Peyer's patch (tissue), 4 donors: ENCODE data around the gene ATP2B3. TPM values are rescaled to one million over a fixed set of nuclear protein-coding genes. Genes with fewer than 3 reads are reported as not detected.

Experiments
- DNase-seq, 3 donors: peaks; one replicate each; pipeline ENCODE4 v3.0.0-alpha.2; 2017 to 2019
- H3K27ac ChIP-seq, 4 donors: fragments of 200-600 bp; sonication (generic); one replicate each; pipeline ENCODE4 v1.5.1; 2016 to 2019
- H3K27me3 ChIP-seq, 2 donors: fragments of 200-600 bp; sonication (generic); one replicate each; pipeline ENCODE4 v1.5.1; 2019
- H3K36me3 ChIP-seq, 3 donors: fragments of 200-600 bp; sonication (generic); one replicate each; pipeline ENCODE4 v1.5.1; 2016 to 2019
- H3K4me1 ChIP-seq, 4 donors: fragments of 200-600 bp; sonication (generic); one replicate each; pipeline ENCODE4 v1.5.1; 2016 to 2019
- H3K4me3 ChIP-seq, 4 donors: fragments of 200-600 bp; sonication (generic); 1 replicate in 3 of 4; 2 replicates in 1 of 4; pipeline ENCODE4 v1.5.1; 2016 to 2019; ENCODE audit warnings: mild to moderate bottlenecking in 1 of 4
- H3K9me3 ChIP-seq, 4 donors: fragments of 200-600 bp; sonication (generic); one replicate each; pipeline ENCODE4 v1.5.1; 2016 to 2019; ENCODE audit warnings: mild to moderate bottlenecking in 1 of 4
- POLR2A ChIP-seq, 2 donors: fragments of 450-650 bp; IDR thresholded peaks; one replicate each; pipeline ENCODE4 v1.5.1; 2017; ENCODE audit warnings: antibody characterized with exemption in 2 of 2, mild to moderate bottlenecking in 2 of 2, moderate library complexity in 2 of 2
- total RNA-seq, 4 donors: library from RNA; depleted of rRNA; stranded (reverse); fragments of >200 nt; gene quantifications; one replicate each; pipeline ENCODE4 v1.1.0, GENCODE V29; 2016
- TF ChIP-seq, protein P1 (sequence below), 6 experiments: fragments of 450-650 bp in 4 of 6; fragments of 200-600 bp in 2 of 6; sonication (generic) in 1 of 6; IDR thresholded peaks; one replicate each; pipeline ENCODE4 v1.5.1; 2017 to 2019; ENCODE audit warnings: antibody characterized with exemption in 6 of 6, mild to moderate bottlenecking in 3 of 6, moderate library complexity in 1 of 6

ATP2B3 gene
- total RNA-seq, 4 donors from 2014 or later = not detected

DNA sequence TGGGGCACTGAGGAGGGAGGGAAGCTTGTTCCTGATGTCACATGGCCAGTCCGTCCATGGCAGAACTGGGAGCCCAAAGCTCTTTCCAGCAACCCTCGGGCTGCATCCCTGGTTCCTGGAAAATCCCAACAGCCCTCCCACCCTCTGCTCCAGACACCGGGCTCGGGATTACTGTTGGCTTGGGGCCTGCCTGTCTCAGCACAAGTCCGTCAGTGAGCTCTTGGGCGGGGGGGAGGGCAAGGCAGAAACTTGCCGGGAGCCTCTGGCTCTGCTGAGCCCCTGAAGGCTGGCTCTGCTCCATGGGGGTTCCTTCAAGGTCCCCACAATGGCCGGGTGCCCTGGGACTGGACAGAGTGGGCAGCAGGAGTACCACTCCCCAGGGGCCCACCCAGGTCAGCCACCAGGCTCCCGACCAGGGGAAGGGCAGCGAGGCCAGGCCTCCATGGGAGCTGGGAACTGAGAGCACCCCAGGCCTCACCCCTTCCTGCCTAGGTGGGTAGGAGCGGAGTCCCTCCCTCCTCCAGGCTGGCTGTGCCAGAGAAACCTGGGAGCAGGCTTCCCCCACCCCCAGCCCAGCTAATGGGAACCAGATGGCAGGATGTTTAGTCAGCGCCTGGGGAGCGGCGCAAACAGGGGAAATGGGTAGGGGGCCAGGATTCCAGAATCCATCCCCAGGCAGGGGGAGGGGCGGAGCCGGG, 40.6 kb upstream of the ATP2B3 start:
- H3K27me3 ChIP-seq = no peaks in the 10 kb centered on the region
- H3K4me3 ChIP-seq = no peak overlapping the region
- H3K4me1 ChIP-seq = peaks cover 0 to 3% (median 0%) of the 10 kb centered on the region in 4 donors
- H3K36me3 ChIP-seq = no peaks in the 10 kb centered on the region
- H3K27ac ChIP-seq = peak overlapping the region in 1 of 4 donors; percentile 25
- H3K9me3 ChIP-seq = no peaks in the 10 kb centered on the region
- TF ChIP-seq POLR2A (IDR thresholded peaks at IDR 0.05) = no peak
- DNase-seq = no peak

DNA sequence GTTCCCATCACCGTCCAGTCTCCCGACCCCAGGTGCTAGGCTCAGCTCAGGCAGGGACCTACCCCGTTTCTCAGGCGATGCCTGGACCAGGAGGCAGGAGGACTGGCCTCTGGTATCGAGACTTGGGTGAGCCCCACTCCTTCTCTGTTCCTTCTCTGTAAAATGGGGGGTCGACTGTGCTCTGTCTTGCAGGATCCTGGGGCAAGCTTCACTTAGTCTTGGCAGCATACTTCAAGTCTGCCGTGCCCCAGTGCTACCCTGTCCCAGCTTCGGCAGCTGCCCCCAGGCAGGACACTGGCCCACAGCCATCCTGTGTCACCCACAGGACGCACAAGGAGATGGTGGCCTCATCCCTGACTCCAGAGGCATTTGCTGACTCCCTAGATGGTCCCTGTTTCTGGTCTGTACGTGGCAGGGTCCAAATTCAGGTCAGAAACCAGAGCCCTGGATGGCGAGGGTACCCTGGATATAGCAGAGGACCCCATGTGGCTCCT, 40.0 kb upstream of the ATP2B3 start:
- no peak for TF ChIP-seq POLR2A (IDR thresholded peaks at IDR 0.05)
- TF ChIP-seq, protein P1, sequence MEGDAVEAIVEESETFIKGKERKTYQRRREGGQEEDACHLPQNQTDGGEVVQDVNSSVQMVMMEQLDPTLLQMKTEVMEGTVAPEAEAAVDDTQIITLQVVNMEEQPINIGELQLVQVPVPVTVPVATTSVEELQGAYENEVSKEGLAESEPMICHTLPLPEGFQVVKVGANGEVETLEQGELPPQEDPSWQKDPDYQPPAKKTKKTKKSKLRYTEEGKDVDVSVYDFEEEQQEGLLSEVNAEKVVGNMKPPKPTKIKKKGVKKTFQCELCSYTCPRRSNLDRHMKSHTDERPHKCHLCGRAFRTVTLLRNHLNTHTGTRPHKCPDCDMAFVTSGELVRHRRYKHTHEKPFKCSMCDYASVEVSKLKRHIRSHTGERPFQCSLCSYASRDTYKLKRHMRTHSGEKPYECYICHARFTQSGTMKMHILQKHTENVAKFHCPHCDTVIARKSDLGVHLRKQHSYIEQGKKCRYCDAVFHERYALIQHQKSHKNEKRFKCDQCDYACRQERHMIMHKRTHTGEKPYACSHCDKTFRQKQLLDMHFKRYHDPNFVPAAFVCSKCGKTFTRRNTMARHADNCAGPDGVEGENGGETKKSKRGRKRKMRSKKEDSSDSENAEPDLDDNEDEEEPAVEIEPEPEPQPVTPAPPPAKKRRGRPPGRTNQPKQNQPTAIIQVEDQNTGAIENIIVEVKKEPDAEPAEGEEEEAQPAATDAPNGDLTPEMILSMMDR (IDR thresholded peaks at IDR 0.05) = no peak
- H3K27ac ChIP-seq = no peak overlapping the region
- no peak overlapping the region for H3K4me3 ChIP-seq
- H3K9me3 ChIP-seq = no peaks in the 10 kb centered on the region
- no peak for DNase-seq
- peaks cover 0 to 3% (median 0%) of the 10 kb centered on the region in 4 donors for H3K4me1 ChIP-seq
- no peaks in the 10 kb centered on the region for H3K27me3 ChIP-seq
- H3K36me3 ChIP-seq = no peaks in the 10 kb centered on the region

DNA sequence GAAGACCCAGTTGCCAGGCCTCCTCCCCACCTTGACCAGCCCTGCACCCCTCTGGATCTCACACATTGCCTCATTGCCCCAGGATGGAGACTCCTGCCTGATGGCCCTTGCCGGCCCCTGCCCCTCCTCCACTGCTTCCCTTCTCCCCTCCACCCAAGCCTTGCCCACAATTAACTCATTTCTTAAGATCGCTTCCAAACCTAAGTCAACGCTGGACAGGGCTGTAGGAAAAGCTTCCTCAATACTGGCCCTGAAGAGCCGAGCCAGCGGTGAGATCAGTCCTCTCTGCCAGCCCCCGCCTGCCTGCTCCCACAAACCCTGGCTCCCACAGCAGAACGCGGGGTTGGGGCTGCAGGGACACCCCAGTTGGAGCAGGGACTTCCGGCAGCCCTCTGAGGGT, 39.5 kb upstream of the ATP2B3 start:
- no peaks in the 10 kb centered on the region for H3K27me3 ChIP-seq
- H3K4me1 ChIP-seq = peaks cover 0 to 3% (median 0%) of the 10 kb centered on the region in 4 donors
- H3K9me3 ChIP-seq = no peaks in the 10 kb centered on the region
- no peak overlapping the region for H3K27ac ChIP-seq
- H3K36me3 ChIP-seq = no peaks in the 10 kb centered on the region
- no peak overlapping the region for H3K4me3 ChIP-seq
- DNase-seq = no peak
- TF ChIP-seq POLR2A (IDR thresholded peaks at IDR 0.05) = no peak
- TF ChIP-seq, protein P1 (IDR thresholded peaks at IDR 0.05) = no peak

DNA sequence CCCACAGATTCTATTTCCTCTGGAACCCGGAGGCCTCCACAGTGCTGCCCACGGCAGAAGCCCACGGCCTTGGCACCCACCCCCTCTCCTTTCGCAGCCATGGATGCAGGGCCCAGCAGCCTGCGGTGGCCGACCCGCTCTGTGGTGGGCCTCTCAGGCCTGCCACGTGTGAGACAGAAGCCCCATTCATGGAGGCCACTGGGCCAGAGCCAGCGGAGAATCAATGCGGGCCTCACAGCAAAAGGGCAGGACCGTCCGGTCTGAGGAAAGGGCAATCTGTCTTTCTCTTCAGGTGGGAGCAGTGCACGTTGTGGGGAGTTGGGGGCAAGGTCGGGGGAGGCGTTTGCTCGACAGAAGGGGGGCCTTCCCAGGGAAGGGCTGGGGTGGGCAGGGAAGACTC, 38.7 kb upstream of the ATP2B3 start:
- Histone ChIP-seq H3K27ac (no peak overlapping the region), H3K27me3 (no peaks in the 10 kb centered on the region), H3K36me3 (no peaks in the 10 kb centered on the region), H3K4me3 (no peak overlapping the region), H3K9me3 (no peaks in the 10 kb centered on the region), H3K4me1 (peaks cover 0 to 3% (median 0%) of the 10 kb centered on the region in 4 donors)
- no peak for TF ChIP-seq POLR2A (IDR thresholded peaks at IDR 0.05)
- TF ChIP-seq, protein P1 (IDR thresholded peaks at IDR 0.05) = no peak
- no peak for DNase-seq

DNA sequence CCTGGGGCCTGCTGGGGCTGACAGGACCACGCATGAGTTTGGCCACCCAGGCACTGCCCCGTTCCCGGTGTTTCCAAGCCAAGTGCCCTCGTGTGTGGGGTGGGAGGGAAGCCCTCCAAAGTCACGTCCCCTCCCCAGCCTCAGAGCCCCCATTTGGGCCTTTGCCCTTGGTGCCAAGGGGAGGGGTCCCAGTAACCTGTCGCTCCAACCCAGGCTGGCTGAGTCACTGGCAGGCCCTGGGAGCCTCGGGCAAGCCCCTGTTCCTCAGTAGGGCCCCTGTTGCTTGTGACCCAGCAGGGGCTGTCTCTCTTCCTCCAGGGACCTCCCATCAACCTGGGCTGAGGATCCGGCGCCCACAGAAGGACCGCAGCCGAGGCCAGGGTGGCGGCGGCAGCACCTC, 36.4 kb upstream of the ATP2B3 start:
- H3K9me3 ChIP-seq = no peaks in the 10 kb centered on the region
- DNase-seq = no peak
- TF ChIP-seq, protein P1 (IDR thresholded peaks at IDR 0.05) = no peak
- TF ChIP-seq POLR2A (IDR thresholded peaks at IDR 0.05) = no peak

DNA sequence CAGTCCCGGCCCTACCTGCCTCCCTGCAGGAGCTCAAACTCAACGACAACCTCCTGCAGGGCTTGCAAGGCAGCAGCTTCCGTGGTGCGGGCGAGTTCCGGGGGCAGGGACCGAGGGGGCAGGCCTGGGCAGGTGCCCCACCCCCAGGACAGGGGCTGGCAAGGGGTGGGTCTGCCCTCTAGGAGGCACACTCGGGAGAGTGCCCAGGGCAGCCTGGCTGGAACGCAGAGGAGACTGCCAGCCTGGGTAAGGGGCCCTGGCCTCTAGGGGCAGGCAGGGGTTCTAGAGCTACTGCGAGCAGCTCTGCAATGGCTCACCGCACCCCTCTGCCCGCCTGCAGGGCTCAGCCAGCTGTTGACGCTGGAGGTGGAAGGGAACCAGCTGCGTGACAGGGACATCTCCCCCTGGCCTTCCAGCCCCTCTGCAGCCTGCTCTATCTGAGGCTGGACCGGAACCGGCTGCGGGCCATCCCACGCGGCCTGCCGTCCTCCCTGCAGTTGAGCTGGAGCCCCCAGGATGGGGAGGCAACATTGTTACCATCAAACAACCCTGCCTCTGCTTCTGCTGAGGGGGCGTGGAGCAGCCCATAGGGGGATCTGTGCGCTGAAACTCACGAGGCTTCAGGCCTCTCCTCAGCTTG, 34.9 kb upstream of the ATP2B3 start:
- no peaks in the 10 kb centered on the region for H3K36me3 ChIP-seq
- H3K27me3 ChIP-seq = no peaks in the 10 kb centered on the region
- no peak overlapping the region for H3K4me3 ChIP-seq
- no peak for DNase-seq
- no peaks in the 10 kb centered on the region for H3K9me3 ChIP-seq
- no peak for TF ChIP-seq POLR2A (IDR thresholded peaks at IDR 0.05)
- TF ChIP-seq, protein P1 (IDR thresholded peaks at IDR 0.05) = no peak
- no peak overlapping the region for H3K27ac ChIP-seq
- no peaks in the 10 kb centered on the region for H3K4me1 ChIP-seq

More for the DNA sequence above, 36.4 kb upstream of the ATP2B3 start:
- Histone ChIP-seq H3K27ac (no peak overlapping the region), H3K4me3 (no peak overlapping the region), H3K4me1 (no peaks in the 10 kb centered on the region), H3K27me3 (no peaks in the 10 kb centered on the region), H3K36me3 (no peaks in the 10 kb centered on the region)
